Stimulated activated CD8-positive, alpha-beta memory T cell treated with anti-CD3 and anti-CD28 coated beads, Interleukin-15, amount 100 ng/mL, for 24 hours (primary cell): Measurements from ENCODE around the gene OGT.
"Not testable (repeated sequence)": the region's sequence is repeated elsewhere in the genome, so short reads cannot be mapped to it uniquely, and the experiment has no call there.

ENCODE experiments used
- DNase-seq: peaks from one replicate; pipeline ENCODE4 v3.0.0-alpha.2; 2020; ENCODE audit warnings: low read depth

The OGT gene

DNA sequence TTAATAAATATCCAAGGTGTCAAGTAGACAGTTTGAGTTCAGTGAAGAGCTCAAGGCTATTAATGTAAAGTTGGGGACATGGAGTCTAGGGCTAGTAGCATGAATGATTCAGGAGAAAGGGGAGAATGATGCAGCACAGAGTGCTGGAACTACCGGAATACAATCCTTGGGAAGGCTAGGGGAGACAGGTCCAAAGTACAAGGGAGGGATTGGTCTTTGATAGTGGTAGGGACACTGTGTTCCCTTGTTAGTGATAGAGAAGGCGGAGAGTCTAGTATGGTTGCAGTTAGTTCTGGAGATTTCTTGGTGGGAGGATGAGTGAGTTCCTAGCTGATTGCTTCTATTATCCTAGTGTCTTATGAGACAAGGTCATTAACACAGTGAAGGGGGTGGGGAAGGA lies 54.0 kb downstream of the OGT start:
- no peak for DNase-seq

DNA sequence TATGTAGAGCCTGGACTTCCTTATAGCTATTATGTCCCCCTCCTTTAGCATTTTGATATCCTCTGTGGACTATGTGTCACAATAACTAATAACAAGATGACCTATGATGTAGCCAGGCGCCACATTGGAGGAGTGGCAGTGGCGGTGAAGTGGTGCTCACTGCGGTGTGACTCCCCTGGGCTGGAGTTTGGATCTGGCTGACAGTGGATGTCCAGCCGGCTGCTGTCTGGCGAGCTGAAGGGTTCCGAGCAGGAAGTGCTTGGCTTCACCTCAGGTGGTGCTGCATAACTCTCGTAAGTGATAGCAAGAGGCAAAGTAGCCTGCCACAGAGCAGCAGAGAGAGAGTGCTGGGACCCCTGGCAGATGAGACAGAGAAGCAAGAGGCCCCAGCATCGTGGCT lies 60.3 kb downstream of the OGT start:
- DNase-seq: not testable (repeated sequence)

DNA sequence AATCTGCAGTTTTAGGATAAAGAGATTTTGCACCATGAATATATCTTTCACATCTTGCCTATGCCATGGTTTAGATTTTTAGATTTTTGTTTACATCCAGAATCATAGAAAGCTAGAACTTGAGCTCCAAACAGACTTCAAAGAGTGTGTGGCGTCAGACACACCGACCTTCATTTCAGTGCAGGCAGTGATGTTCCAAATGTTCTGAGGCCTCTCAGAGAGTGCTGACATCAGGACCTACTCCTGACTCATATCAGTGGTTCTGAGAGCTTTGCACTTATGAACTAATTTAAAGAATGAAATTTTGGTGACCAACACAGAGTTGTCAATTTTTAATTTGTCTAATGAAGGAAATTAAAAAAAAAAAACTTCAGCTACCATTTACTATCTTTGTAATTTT lies 67.1 kb downstream of the OGT start:
- no peak for DNase-seq

DNA sequence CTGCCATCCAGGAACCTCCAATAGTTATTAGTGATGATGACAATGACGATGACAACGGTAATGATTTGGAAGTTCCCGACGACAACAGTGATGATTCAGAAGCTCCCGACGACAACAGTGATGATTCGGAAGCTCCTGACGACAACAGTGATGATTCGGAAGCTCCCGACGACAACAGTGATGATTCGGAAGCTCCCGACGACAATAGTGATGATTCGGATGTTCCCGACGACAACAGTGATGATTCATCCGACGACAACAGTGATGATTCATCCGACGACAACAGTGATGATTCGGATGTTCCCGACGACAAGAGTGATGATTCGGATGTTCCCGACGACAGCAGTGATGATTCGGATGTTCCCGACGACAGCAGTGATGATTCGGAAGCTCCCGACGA lies 70.7 kb downstream of the OGT start:
- DNase-seq: no peak

DNA sequence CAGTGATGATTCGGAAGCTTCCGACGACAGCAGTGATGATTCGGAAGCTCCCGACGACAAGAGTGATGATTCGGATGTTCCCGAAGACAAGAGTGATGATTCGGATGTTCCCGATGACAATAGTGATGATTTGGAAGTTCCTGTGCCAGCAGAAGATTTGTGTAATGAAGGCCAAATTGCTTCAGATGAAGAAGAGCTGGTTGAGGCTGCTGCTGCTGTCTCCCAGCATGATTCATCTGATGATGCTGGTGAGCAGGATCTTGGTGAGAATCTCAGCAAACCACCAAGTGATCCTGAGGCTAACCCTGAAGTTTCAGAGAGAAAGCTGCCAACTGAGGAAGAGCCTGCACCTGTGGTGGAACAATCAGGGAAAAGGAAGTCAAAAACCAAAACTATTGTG lies 71.2 kb downstream of the OGT start:
- DNase-seq: no peak

DNA sequence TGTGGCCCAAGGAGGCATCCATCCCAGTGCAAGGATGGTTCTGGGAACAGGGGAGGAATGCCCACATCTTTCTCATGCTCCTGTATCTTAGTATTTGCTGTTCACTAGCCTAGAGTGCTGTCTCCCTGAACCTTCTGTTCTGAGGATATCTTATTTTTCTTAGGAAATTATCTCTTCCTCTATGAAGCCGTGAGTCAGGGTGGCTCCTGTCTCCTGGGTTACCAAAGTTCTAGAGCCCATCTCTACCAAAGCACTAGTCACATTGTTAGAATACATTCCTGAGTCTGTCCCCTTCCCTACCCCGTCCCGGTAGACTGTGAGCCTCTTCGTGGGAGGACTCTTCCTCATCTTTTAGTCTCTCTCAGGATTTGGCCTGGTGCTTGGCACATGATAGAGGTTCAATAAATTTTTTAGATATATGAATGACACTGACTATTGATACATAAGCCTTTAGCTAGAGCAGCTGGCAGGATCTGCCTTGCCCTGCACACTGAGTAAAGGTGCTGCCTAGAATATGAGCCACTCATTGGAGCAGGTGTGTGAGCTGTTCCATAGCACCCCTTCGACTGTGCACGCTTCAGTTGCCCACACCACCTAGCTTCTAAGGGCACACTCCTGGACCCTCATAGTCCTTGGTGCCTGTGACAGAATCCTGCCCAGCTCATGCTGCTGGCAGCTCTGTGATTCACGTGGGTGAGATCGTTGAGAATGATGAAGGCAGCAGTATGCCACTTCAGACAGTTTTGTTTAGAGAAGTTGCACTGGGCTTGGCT lies 72.1 kb downstream of the OGT start:
- DNase-seq: no peak

DNA sequence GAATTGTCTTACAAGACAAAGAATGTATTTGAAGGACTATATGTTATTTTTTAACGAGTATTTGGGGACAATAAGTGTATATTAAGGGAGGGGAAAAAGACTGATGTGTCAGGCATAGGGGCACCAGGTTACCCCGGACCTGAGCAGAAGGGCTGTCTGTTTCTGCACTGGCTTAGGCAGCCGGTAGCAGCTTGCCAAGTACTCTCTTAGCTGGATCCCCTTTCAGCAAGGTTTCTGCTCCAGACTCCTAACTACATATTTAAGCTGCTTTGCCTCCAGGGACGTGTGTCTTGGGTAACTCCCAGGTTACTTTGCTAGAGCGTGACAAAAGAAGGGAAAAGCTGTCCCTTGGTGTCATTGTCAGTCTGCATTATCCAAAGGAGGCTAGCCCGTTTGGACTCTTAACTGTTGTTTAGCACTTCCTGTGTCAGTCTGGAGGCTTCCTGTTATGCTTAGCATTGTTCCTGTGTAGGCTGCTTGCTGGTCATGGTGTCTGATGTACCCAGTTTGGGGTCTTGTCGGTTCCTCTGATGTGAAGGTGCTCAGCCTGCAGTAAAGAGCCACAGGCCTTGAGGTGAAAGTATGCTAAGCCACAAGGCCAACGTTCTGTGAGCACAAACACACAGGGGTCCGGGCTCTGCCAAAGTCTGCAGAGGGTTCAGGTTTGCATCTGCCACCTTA lies 73.8 kb downstream of the OGT start:
- DNase-seq: no peak

DNA sequence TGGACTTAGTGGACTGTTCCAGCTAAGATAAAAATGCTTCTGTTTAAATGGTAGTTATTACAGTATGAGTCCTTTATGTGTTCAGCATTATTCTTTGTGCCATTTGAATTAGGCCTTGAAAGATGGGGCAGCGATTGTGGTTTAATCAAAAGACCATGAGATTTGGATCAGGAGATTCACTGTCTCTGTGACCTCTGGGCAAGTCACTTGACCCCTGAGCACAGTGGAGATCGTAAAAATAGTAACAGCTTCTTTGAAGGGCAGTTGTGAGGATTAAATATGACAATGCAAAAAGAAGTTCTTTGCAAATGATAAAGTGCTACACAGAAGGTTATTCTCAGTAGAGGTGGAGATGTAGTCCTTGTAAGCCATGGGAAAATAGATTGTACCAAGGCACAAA lies 74.6 kb downstream of the OGT start:
- no peak for DNase-seq

DNA sequence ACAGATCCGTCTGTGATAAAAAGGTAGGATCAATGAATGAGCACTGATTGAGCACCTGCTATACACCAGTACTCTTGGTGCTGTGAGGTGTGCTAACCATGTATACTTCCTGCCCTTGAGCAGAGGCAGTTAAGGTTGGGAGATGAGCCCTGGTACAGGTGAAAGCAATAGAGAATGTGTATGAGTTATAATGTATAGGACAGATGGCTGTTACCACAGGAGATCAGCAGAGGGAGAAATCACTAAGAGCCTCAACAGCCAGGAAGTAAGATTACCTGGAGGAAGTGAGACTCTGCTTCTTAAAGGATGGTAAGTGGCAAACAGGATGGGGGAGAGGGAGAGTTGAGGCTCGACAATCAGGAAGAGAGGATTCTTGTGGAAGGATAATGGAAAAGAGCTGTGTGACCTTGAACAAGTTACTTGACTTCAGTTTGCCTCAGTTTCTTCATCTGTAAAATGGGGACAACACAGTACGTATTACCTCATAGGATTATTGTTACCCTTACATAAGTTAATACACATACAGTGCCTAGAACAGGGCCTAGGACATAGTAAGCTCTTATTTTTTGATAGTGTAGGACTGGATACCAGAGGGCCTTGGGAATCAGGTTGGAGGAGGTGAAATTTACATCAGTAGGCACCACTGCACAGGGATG lies 76.3 kb downstream of the OGT start:
- DNase-seq: no peak

DNA sequence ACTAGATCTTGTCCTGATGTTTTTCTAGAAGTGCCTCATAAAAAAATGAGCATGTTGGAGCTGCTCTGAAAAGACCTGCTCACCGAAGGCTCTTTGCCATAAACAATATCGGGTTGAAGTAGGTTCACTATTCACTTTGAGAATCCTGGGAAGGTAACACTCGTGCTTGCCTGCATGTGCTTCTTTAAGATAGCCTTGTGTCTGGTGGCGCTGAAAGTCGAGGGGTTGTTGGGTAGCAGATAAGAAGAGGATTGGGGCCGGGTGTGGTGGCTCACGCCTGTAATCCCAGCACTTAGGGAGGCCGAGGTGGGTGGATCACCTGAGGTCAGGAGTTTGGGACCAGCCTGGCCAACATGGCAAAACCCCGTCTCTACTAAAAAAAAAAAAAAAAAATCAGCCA lies 78.8 kb downstream of the OGT start:
- not testable (repeated sequence) for DNase-seq

DNA sequence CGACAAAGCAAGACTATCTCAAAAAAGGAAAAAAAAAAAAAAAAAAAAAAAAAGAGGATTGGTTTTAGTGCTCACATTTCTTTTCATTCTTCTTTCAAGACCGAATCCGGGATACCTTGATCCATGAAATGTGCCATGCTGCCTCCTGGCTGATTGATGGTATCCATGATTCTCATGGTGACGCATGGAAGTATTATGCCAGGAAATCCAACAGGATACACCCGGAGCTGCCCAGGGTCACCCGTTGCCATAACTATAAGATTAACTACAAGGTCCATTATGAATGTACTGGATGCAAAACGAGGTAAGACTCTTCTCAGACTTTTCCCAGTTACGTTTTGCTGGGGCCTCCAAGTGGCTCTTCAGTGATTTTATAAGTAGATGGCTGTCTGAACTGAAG lies 79.4 kb downstream of the OGT start:
- no peak for DNase-seq

DNA sequence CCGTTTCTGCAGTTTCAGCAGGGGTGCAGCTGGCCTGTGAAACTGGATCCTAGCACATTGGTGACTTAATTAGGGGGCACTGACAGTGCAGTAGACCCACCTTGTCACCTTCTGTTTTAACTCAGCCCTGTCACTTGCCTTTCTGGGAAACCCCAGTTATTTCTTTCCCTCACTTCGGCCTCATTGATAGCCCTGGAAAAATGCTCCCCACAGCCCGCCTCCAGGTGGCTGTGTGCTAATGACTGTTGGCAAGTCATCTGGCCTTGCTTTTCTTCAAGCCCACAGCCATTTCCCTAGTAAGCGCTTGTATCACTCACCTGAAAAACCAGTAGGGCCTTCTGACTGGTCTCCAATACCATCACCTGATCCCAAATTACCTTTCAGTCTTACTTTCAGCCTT lies 82.2 kb downstream of the OGT start:
- DNase-seq: no peak

DNA sequence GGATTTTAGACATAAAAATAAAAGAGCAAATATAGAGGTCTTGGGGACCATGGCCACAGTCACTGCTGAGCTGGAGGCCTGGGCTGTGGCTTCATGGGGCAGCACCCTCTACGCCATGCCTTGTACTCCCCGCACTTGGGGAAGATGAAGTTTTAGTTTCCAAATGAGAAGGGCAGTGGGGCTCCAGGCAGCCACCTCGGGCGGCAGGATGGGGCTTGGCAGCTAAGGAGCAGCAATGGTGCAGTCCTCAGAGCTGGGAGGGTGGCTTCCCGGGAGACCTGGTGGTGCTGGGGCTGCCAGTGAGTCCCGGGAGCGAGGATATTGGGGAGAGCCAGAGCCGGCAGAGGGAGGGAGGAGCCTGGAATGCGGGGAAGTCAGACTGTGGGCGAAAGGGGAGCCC lies 83.0 kb downstream of the OGT start:
- no peak for DNase-seq

DNA sequence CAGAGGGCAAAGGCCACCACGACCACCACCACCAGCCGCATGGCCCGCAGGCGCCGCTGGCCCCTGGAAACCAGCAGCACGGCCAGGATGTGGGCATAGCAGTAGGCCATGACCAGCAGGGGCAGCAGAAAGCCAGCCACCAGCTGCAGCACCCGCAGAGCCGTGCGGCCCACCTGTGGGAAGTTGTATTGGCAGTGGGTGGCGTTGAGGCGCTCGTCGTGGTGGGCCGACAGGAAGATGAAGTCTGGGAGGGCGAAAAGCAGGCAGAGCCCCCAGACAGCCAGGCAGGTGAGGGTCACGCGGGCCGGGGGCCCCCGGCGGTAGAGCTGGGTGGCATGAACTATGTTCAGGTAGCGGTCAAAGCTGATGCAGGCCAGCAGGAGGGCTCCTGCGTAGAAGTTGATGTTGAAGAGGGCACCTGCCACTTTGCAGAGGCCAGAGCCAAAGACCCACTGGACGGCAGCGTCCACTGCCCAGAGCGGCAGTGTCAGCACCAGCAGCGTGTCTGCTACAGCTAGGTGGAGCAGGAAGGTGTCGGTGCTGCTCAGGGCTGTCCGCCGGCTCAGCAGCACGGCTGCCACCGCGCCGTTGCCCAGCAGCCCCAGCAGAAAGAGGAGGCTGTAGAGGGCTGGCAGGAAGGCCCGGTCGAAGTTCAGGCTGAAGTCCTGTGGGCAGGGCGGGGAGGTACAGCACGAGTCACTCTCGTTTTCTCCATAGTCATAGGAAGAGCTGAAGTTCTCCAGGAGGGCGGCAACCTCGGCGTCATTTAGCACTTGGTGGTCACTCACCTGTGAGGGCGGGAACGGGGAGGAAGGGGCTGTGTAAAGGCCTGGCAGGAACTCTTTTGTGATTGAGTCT lies 84.0 kb downstream of the OGT start:
- DNase-seq: no peak

DNA sequence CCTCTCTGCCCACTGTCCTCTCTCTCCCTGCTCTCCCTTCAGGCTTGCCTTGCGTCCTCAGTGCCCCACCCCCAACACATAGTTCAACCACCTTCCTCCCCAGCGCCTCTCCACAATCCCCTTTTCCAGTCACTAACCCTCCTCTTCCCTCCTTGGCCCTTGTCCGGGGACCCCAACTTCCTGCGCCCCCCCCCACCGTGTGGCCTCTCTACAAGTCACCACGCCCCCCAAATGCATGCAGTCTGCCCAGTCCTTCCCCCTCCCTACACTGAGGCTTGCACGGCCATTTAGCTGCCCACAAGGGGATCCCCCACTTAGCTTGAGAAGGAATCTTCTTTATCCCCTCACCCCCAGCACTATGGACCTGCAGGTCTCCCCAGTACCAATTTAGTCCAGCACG lies 84.8 kb downstream of the OGT start:
- DNase-seq: no peak

DNA sequence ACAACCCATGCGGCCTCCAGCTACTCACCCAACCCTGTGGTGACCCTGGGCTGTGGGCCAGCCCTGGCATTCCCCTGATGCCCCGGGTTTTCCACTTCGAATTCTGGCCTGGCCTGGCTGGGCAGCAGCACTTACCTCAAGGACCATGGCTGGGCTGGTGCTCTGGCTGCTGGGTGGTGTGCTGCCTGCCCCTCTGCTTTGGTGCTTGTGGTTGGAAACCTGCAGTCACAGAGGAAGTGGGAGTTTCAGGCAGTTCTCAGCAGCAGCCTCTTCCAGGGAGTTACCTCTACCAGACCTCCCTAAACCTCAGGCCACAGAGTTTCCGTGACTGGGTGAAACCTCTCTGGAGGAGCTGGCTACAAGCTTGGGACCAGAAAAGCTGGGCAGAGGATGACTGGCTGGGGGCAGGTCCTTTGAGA lies 85.4 kb downstream of the OGT start, which contains the start of gene CXCR3:
TSS of gene CXCR3 (minus strand) at position 209 of the 419 bp plus-strand sequence. CDS start at position 147, 62 bp downstream.
- DNase-seq: no peak

DNA sequence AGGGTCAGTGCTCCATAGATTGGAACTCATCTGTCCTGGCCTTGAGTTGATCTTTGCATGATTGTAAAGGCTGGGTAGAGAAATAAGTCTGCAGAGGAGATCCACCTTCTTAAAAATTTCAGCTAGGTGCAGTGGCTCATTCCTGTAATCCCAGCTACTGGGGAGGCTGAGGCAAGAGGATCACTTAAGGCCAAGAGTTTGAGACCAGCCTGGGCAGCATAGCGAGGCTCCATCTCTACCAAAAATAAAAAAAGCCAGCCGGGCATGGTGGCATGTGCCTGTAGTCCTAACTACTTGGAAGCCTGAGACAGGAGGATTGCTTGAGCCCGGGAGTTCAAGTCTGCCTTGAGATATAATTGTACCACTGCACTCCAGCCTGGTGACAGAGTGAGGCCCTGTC lies 85.9 kb downstream of the OGT start:
- no peak for DNase-seq

DNA sequence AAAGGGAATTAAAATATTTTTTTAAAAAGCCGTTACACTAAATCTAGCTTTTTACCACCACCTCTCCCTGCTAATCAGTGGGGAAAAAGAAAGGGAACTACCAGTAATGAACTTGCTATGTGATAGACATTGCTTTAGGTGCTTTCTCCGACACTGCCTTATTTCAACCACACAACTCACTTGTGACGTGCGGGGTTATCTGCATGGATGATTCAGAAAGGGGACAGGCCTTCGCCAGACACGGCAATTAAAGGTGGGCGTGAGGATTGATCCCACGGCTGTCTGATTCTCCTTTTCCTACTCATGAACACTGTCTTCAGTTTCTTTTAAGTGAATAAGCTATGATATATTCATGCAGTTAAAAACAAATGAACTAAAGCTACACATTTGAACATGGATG lies 86.3 kb downstream of the OGT start:
- no peak for DNase-seq

DNA sequence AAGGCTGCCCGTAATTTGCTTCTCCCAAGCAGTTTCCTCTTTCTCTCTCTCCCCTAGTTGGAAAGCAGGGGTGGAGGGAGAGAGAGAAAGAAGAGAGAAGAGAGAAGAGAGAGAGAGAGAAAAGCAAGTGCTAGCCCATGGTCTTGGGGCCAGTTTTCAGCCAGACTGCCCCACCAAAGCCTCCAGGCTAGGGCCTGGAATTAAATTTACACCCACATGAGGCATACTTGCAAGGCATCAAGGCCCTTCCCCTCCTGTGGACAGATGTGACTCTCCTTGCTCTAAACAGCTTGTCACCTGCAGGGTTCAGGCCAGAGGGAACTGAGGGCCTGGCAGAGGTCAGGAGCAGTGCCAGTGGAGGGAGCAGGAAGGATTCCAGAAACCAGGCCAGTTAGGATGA lies 87.1 kb downstream of the OGT start:
- no peak for DNase-seq

DNA sequence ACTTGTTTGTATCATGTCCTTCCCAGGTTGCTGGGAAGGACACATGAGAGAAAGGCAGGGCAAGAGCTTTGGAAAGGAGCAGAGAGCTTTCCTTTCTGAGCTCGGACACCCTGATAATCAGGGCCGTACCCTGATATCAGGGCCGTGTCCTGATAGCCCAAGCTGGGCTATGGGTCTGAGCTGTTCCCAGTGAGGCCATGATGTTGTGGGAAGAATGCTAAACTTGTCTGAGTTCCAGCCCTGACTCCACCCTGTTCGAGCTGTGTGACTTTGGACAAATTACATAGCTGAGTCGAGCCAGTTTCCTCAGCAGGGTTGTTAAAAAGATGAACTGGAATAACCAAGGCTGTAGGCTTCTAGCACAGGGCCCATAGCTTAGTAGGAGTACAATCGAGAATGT lies 88.7 kb downstream of the OGT start:
- DNase-seq: no peak

DNA sequence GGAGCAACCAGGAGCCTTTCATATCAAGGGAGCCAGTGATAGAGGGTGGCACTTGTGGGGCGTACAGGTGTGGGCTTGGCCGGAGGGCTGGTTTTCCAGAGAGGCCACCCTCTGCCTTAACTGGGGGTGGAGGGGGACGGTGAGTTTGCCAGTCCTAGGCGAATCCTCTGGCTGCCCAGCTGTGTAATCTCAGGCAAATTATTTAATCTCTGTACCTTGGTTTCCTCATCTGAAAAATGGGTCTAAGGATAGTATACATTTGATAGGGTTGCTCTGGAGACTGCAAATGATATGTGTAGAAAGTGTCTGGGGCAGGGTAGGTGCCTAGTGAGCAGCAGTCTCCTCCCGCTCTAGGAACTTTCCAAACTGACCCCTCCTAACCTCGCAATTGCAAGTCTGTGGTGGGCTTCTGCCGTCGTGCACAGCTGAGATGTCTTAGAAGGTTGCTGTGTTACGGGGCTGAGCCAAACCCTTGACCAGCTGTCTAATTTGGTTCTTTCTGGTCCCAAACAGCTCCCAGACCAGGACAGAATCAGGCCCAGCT lies 89.2 kb downstream of the OGT start:
- no peak for DNase-seq
